ACC112 (cell line): ENCODE results near the gene LIX1.
A peak's percentile ranks its signal among the peaks of the same experiment; 100 is the strongest.

Experiments used
- H2AFZ ChIP-seq: fragments of 200-600 bp; sonication (generic); one replicate; pipeline ENCODE4 v1.6.0; 2017; ENCODE audit warnings: antibody characterized with exemption, low read length; ENCODE audit not compliant: unreplicated experiment
- H3K27ac ChIP-seq: fragments of 200-600 bp; sonication (generic); 2 replicates; pipeline ENCODE4 v1.5.1; 2014; ENCODE audit warnings: low read depth, mild to moderate bottlenecking, antibody characterized with exemption, low read length, moderate library complexity
- H3K27me3 ChIP-seq: fragments of 200-600 bp; sonication (generic); 2 replicates; pipeline ENCODE4 v1.6.1; 2014; ENCODE audit warnings: mild to moderate bottlenecking, antibody characterized with exemption, low read length, moderate library complexity, mixed read lengths; ENCODE audit not compliant: insufficient read depth
- H3K36me3 ChIP-seq: fragments of 200-600 bp; sonication (generic); 2 replicates; pipeline ENCODE4 v1.6.1; 2016; ENCODE audit warnings: mild to moderate bottlenecking, antibody characterized with exemption, low read length, moderate library complexity, mixed read lengths; ENCODE audit not compliant: insufficient read depth
- H3K4me1 ChIP-seq: fragments of 200-600 bp; sonication (generic); one replicate; pipeline ENCODE4 v1.6.1; 2016; ENCODE audit warnings: low read length, mixed read lengths; ENCODE audit not compliant: insufficient read depth, unreplicated experiment, control insufficient read depth
- H3K4me3 ChIP-seq: fragments of 200-600 bp; sonication (generic); 2 replicates; pipeline ENCODE4 v1.5.1; 2014; ENCODE audit warnings: mild to moderate bottlenecking, low read depth, low read length
- H3K79me2 ChIP-seq: fragments of 200-600 bp; sonication (generic); one replicate; pipeline ENCODE4 v1.6.0; 2016; ENCODE audit warnings: low read length; ENCODE audit not compliant: control insufficient read depth, unreplicated experiment, insufficient read depth

Gene LIX1

DNA sequence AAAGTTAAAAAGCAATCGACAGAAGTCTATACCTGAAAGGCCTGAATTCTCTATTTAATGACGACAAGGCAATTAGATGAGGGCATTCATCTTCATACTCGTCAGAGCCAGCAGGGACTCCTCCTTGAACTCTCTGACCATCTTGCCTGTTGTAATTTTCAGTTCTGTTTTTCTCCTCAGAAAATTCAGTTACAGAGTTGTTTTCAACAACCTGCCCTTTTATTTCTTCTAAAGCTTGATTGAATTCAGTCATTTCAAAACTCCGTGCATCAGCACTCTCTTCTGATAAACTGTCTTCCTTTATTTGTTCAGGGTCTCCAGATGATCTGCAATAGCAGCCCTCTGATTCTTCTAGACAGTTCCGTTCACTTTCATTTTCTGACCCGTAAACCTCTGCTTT is 25.0 kb upstream of the LIX1 start:
- Histone ChIP-seq H3K79me2 (peaks cover under 1% of the 10 kb centered on the region), H3K27ac (no peak overlapping the region), H3K4me3 (no peak overlapping the region), H3K27me3 (no peaks in the 10 kb centered on the region), H3K36me3 (peaks cover 42% of the 10 kb centered on the region), H2AFZ (no peak overlapping the region), H3K4me1 (peaks cover 6% of the 10 kb centered on the region)

DNA sequence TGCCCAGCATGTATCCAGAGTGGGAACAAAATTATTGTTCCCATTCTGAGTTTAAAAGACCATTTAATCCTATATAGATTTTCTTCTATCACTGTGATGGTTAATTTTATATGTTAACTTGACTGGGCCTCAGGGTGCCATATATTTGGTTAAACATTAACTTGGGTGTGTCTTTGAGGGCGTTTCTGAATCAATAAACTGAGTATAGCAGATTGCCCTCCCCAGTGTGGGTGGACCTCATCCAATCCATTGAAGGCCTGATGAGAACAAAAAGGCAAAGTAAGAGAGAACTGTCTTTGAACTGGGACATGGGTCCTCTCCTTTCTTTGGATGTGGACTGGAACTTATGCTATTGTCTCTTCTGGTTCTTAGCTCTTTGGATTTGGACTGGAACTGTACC is 23.3 kb upstream of the LIX1 start:
- no peaks in the 10 kb centered on the region for H3K79me2 ChIP-seq
- peaks cover 6% of the 10 kb centered on the region for H3K4me1 ChIP-seq
- H2AFZ ChIP-seq = no peak overlapping the region
- H3K36me3 ChIP-seq = peaks cover 39% of the 10 kb centered on the region
- peak overlapping the region; percentile 1; the same call in 1 of the 2 replicates for H3K27ac ChIP-seq
- no peak overlapping the region for H3K4me3 ChIP-seq
- no peaks in the 10 kb centered on the region for H3K27me3 ChIP-seq

- peak overlapping the region; percentile 26; the same call in 1 of the 2 replicates for H3K27ac ChIP-seq
- no peak overlapping the region for H2AFZ ChIP-seq
- H3K4me1 ChIP-seq = peaks cover 6% of the 10 kb centered on the region
- H3K36me3 ChIP-seq = peaks cover 48% of the 10 kb centered on the region
- no peaks in the 10 kb centered on the region for H3K79me2 ChIP-seq
- no peak overlapping the region for H3K4me3 ChIP-seq
- H3K27me3 ChIP-seq = no peaks in the 10 kb centered on the region
Observed at GRCh38 chr5:97164846-97165245, 22.4 kb upstream of the LIX1 start.

- peaks cover 6% of the 10 kb centered on the region for H3K4me1 ChIP-seq
- H3K4me3 ChIP-seq = no peak overlapping the region
- peaks cover 55% of the 10 kb centered on the region for H3K36me3 ChIP-seq
- H2AFZ ChIP-seq = no peak overlapping the region
- H3K79me2 ChIP-seq = no peaks in the 10 kb centered on the region
- no peaks in the 10 kb centered on the region for H3K27me3 ChIP-seq
- H3K27ac ChIP-seq = no peak overlapping the region
Observed at GRCh38 chr5:97163790-97164285, 21.4 kb upstream of the LIX1 start.

- H3K79me2 ChIP-seq = no peaks in the 10 kb centered on the region
- H3K27me3 ChIP-seq = no peaks in the 10 kb centered on the region
- H3K36me3 ChIP-seq = peaks cover 54% of the 10 kb centered on the region
- H2AFZ ChIP-seq = no peak overlapping the region
- H3K27ac ChIP-seq = no peak overlapping the region
- peaks cover 6% of the 10 kb centered on the region for H3K4me1 ChIP-seq
- H3K4me3 ChIP-seq = no peak overlapping the region
Observed at GRCh38 chr5:97163360-97163764, 21.0 kb upstream of the LIX1 start.

- Histone ChIP-seq H3K4me3 (no peak overlapping the region), H3K79me2 (no peaks in the 10 kb centered on the region), H3K4me1 (peaks cover 6% of the 10 kb centered on the region), H3K36me3 (peaks cover 44% of the 10 kb centered on the region), H2AFZ (no peak overlapping the region), H3K27me3 (no peaks in the 10 kb centered on the region), H3K27ac (no peak overlapping the region)
Observed at GRCh38 chr5:97162045-97162444, 19.6 kb upstream of the LIX1 start.

DNA sequence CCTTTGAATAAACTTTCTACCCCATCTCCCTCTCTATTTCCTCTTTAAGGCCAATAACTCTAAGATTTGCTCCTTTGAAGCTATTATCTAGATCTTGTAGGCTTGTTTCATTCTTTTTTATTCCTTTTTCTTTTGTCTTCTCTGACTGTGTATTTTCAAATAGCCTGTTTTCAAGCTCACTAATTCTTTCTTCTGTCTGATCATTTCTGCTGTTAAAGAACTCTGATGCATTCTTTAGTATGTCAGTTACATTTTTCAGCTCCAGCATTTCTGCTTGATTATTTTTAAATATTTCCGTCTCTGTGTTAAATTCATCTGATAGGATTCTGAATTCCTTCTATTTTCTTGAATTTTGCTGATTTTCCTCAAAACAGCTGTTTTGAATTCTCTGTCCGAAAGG is 15.3 kb upstream of the LIX1 start:
- peaks cover 34% of the 10 kb centered on the region for H3K36me3 ChIP-seq
- no peaks in the 10 kb centered on the region for H3K79me2 ChIP-seq
- H3K27ac ChIP-seq = no peak overlapping the region
- no peaks in the 10 kb centered on the region for H3K27me3 ChIP-seq
- H3K4me3 ChIP-seq = no peak overlapping the region
- no peak overlapping the region for H2AFZ ChIP-seq
- H3K4me1 ChIP-seq = no peaks in the 10 kb centered on the region

DNA sequence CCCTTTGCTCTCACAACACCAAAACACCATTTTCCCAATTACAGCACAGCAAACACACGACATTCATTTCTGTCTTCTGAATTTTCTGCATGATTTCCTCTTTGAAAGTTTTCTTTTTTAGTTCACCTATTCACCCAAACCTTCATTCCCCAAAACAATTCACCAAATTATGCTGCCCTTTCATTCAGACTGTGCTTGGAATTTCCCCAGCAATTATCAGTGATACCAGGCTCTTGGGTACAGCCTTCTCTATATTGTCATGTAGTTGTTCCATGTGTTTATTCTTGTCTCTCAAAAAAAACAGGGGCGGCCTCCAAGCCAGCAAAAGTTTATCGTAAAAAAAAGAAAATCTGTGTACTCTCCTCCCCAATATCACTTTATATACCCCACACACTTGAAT is 9.0 kb upstream of the LIX1 start:
- Histone ChIP-seq H3K4me3 (no peak overlapping the region), H3K79me2 (no peaks in the 10 kb centered on the region), H3K36me3 (no peaks in the 10 kb centered on the region), H3K27ac (no peak overlapping the region), H2AFZ (no peak overlapping the region), H3K27me3 (no peaks in the 10 kb centered on the region), H3K4me1 (no peaks in the 10 kb centered on the region)

DNA sequence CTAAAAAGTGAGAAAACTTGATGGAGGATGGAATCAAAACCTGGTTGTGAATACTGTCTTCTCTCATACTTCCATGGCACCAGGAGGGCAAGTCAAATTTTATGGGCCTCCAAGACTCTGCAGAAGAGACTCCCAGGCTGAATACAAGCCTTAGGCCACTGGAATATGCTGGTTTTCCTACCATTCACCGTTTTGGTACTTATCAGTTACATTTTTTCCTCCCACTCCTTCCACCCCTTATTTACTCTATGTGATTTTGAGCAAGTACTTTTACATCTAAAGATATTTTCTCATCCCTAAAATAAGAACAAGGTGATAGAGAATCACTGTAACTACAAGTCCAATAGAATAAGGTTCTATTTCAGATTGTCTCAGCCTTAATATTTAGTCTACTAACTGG is 8.0 kb upstream of the LIX1 start:
- H3K36me3 ChIP-seq = no peaks in the 10 kb centered on the region
- no peak overlapping the region for H2AFZ ChIP-seq

GRCh38 chr5:97149709-97150108 is 7.3 kb upstream of the LIX1 start:
- Histone ChIP-seq H3K27ac (no peak overlapping the region), H3K4me3 (no peak overlapping the region), H3K79me2 (no peaks in the 10 kb centered on the region), H3K4me1 (no peaks in the 10 kb centered on the region), H2AFZ (no peak overlapping the region), H3K27me3 (no peaks in the 10 kb centered on the region), H3K36me3 (no peaks in the 10 kb centered on the region)

More for the DNA sequence above, 8.0 kb upstream of the LIX1 start:
- Histone ChIP-seq H3K27ac (no peak overlapping the region), H3K27me3 (no peaks in the 10 kb centered on the region), H3K4me3 (no peak overlapping the region), H3K4me1 (no peaks in the 10 kb centered on the region), H3K79me2 (no peaks in the 10 kb centered on the region)

GRCh38 chr5:97148288-97148687 is 5.9 kb upstream of the LIX1 start:
- no peaks in the 10 kb centered on the region for H3K36me3 ChIP-seq
- no peak overlapping the region for H2AFZ ChIP-seq
- no peaks in the 10 kb centered on the region for H3K79me2 ChIP-seq
- H3K27me3 ChIP-seq = no peaks in the 10 kb centered on the region
- no peak overlapping the region for H3K27ac ChIP-seq
- H3K4me1 ChIP-seq = no peaks in the 10 kb centered on the region
- no peak overlapping the region for H3K4me3 ChIP-seq
